Lower leg skin (tissue), 3 donors: ENCODE results near the gene VPS41.

Source experiments
- CTCF ChIP-seq, 3 donors: fragments of 450-650 bp; IDR thresholded peaks; one replicate each; pipeline ENCODE4 v1.5.1; 2016; ENCODE audit warnings: antibody characterized with exemption in 3 of 3, mild to moderate bottlenecking in 3 of 3, moderate library complexity in 2 of 3
- POLR2A ChIP-seq, 2 donors: fragments of 450-650 bp; IDR thresholded peaks; one replicate each; pipeline ENCODE4 v1.6.1; 2016 to 2017; ENCODE audit warnings: antibody characterized with exemption in 2 of 2, mild to moderate bottlenecking in 1 of 2, moderate library complexity in 1 of 2

- TF ChIP-seq CTCF (IDR thresholded peaks at IDR 0.05) (no peak), POLR2A (IDR thresholded peaks at IDR 0.05) (no peak)
Observed at GRCh38 chr7:38934536-38934935, 25.5 kb upstream of the VPS41 start.
